Stimulated activated naive CD8-positive, alpha-beta T cell treated with anti-CD3 and anti-CD28 coated beads, Interleukin-15, Interleukin-2, amounts not matched to agents 100 U/mL and 50 U/mL, for 24 hours (primary cell): ENCODE measurements around the gene TRIP13.
"Not testable (repeated sequence)": the region's sequence is repeated elsewhere in the genome, so short reads cannot be mapped to it uniquely, and the experiment has no call there.

Source experiments
- ATAC-seq: fragments of 150-1000 bp; cut with Tn5 transposase; one replicate; pipeline ENCODE4 v1.10.0; 2021
- DNase-seq: peaks from one replicate; pipeline ENCODE4 v3.0.0; 2021

Gene TRIP13

DNA sequence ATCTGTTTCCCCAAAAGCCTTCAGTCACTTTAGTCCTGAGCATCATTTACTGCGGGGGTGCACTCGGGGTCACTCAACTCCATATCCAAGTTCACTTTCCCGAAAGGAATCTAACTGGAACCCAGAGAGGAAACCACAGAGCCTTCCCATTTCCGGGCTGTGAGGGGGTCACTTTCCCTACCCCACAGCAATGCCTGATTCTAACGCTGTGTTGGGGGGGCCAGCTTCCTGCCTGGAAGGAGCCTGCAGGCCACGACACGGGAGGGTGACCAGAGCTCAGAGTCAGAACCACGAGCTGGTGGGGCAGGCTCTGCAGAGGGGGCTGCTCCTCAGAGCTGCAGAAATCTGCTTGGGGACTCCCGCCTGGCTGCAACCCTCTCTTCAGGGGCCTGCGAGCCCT lies 20.4 kb upstream of the TRIP13 start:
- ATAC-seq, result no peak
- no peak for DNase-seq

DNA sequence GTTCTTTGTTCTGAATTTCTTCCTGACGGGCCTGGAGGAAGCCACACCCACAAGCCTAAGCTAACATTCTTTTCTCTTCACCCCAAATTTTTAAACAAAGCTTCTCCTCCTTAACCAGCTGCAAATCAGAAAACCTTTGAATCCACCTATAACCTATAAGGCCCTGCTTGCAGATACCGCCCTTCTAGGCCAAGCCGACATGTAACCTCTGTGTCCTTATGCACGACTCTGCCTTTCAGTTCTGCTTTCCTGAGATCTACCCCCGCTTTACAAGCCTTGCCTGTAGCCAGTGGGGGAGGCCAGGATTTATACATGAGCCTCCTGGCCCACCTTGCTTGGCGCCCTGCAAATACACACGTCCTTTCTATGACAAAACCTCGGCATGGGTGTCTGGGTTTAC lies 19.4 kb upstream of the TRIP13 start:
- no peak for ATAC-seq
- DNase-seq, result no peak

DNA sequence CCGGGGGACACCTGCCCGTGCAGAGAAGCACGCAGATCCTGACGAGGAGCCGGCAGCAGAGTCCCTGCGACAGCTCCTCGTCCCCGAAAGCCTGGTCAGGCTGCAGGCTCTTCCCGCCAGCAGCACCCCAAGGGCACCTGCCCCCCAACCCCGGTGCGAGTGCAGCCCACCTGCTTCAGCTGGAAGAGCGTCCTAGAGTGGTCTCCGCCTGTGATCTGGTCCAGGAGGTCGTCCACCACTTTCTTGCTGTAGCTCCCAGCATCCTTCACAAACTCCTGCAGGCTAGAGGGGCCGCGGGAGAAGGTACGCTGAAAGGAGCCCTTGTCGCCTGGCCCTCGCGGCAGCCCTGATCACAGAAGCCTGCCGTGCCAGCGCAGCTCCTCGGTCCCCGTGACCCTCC lies 16.8 kb upstream of the TRIP13 start:
- DNase-seq, result no peak

DNA sequence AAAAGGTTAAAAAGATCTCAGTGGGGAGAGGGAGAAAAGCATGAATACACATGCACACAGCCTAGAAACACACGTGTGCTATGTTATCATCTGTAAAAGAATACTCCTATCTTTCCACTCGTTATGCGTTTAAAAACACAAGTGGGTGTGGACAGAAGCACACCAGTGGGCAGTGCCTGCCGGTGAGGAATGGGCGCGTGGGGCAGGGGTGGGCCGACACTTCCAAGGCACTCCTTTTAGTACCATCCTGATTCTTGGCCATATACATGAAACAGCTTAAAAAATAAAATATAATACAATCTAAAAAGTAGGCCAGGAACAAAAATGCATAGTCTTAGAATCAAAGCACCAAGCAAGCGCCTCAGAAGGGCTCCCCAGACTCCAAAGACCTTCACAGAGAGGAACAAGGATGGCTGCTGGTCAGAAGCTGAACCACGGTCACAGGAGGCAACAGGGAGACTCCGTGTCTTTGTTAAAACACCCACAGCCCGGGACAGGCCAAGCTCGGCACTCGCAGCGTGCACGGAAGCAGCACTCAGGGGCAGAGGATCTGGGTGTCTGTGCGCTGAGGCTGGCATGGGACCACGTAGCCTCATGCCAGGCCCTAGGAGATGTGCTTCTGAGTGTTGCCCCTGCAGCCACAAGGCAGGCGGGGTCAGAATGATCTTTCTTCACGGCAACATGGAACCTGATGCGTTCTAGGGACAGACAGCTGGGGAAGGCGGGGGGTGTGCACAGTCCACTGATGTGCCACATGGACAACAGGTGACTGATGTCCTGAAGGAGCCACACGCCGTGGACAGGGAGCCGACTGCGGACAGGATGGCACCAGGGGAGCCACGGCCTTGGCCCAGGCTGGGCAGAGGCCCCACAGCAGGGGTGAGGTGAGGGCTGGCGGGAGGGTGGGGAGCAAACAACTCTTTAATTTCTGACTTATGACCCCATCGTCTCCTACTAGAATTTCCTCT lies 16.0 kb upstream of the TRIP13 start:
- no peak for DNase-seq
- ATAC-seq, result no peak

More for the DNA sequence above, 16.8 kb upstream of the TRIP13 start:
- no peak for ATAC-seq

DNA sequence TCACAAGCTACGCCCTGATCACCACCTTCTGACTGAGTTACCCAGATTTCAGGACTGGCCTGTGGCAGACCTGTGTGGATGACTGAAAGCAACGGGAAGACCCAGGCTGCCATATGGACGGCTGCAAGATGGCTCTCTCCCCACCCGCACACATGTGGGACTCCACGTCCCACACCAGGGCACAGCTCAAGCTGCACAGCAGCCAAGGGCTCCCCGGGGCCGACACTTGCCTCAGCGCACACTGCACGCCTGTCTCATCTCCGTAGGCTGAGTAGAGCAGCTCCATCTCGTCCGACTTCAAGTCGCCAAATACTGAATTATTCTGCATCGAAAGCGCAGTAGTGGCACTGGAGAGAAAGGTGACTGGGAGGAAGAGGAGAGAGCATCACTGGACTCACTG lies 14.6 kb upstream of the TRIP13 start:
- no peak for ATAC-seq

DNA sequence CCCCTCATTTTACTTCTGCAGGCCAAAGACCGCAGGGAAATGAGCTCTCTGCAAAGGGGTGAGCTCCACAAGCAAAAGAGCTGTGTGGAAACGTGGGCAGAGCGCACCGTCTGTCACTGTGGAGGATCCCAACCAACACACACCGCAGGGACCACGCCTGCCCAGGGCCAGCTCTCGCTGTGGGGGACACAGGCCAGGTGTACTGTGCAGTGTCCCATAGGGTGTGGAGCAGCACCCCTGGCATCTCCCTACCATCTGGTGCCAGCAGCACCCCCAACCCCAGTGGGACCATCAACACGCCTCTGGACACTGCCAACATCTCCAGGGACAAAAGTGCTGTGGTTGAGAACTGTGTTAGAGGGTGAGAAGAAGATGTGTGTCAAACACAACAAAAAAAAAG lies 14.0 kb upstream of the TRIP13 start:
- DNase-seq, result not testable (repeated sequence)
- ATAC-seq, result peak; percentile 25

More for the DNA sequence above, 14.6 kb upstream of the TRIP13 start:
- DNase-seq, result no peak

DNA sequence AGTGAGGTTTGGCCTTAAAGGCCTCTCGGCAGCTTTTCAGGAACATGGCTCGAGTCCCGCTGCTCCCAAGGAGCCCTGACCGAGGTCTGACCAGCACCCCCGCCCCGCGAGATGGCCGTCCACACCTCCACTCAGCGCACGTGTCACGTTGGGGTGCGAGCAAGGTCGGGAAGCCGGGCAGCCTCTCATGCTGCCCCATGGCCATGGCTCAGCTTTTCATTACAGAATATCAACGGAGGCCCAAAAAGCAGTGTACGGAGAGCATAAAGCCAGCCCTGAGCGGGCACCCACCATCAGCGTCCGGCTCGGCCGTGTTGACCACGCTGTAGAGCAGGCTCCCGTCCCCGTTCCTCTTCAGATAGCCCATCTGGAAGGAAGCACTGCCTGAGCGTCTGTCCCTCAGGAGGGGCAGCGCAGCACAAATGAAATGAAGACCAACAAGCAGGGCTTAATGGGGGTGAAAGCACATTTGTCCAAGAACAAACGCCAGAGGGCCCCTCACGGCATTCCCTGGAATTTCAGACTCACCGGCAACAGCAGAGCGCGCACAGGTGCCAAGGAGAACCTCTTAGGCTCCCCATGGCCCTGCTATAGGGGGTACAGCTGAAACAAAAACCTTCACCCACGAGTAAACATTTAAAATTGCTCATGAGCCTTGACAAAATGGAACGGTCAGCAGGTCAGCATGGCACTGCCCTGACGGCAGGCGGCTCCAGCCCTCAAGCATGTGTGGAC lies 11.7 kb upstream of the TRIP13 start:
- ATAC-seq, result no peak
- no peak for DNase-seq

DNA sequence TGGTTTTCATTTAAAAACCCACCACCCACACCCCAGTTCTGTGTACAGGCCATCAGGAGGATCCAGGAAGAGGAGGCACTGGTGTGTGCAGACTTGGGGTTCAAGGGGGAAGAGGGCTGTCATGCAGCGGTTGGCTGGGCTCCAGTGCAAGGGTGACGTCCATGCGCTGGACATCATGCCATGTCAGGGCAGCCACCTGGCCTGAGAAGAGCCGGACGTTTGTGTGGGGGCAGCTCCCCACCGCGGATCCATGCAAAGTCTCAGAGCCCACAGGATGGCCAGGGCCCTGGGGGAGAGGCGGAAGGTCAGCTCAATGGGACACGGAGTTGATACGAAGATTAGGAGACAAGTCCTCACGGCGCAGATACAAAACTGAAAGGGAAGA lies 11.1 kb upstream of the TRIP13 start:
- DNase-seq, result no peak
- no peak for ATAC-seq

DNA sequence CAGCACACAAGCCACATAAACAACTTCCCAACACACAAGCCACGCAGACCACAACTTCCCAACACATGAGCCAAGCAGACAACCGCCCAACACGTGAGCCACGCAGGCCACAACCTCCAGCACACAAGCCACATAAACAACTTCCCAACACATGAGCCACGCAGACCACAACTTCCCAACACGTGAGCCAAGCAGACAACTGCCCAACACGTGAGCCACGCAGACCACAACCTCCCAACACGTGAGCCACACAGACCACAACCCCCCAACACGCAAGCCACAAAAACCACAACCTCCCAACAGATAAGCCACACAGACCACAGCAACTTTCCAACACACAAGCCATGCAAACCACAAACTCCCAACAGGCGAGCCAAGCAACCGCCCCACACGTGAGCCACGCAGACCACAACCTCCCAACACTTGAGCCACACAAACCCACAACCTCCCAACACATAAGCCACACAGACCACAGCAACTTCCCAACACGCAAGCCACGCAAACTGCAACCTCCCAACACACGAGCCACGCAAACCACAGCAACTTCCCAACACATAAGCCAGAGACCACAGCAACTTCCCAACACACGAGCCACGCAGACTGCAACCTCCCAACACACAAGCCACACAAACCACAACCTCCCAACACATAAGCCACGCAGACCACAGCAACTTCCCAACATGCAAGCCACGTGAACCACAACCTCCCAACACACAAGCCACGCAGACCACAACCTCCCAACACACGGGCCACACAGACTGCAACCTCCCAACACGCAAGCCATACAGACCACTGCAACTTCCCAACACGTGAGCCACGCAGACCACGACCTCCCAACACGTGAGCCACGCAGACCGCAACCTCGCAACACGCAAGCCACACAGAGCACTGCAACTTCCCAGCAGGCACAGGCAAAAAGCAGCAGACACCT lies 10.2 kb upstream of the TRIP13 start:
- ATAC-seq, result no peak

DNA sequence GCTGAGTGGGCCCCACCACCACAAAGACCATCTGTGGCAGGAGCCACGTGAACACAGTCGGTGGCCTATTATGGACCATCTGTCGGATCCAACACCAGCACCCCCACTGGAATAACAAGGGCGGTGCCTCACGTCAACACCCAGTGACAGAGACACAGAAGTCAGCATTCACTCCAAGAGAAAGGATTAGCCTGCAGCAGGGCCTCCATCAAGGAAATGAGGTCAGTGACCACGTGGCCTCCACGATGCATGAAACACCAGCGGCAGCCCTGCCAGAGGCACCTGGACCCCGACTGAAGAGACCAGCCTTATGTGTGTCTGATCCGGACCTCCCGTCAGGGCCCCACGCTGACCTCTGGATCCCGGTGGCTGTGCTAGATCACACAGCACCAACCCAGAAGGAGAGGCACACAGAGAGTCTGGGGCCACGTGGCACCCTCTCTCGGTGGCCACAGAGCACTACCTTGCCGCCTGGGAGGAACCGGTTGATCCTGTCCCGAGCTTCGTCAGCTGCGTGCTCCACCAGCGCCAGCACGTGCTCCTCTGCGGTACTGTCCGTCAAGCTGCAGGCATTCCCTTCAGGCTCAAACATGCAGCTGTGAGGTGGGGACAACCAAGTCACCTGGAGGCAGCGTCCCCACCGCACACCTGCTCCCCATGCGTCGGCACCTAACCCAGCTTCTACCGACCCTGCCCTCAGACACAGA lies 9.1 kb upstream of the TRIP13 start:
- ATAC-seq (no peak), DNase-seq (no peak)

More for the DNA sequence above, 10.2 kb upstream of the TRIP13 start:
- no peak for DNase-seq

DNA sequence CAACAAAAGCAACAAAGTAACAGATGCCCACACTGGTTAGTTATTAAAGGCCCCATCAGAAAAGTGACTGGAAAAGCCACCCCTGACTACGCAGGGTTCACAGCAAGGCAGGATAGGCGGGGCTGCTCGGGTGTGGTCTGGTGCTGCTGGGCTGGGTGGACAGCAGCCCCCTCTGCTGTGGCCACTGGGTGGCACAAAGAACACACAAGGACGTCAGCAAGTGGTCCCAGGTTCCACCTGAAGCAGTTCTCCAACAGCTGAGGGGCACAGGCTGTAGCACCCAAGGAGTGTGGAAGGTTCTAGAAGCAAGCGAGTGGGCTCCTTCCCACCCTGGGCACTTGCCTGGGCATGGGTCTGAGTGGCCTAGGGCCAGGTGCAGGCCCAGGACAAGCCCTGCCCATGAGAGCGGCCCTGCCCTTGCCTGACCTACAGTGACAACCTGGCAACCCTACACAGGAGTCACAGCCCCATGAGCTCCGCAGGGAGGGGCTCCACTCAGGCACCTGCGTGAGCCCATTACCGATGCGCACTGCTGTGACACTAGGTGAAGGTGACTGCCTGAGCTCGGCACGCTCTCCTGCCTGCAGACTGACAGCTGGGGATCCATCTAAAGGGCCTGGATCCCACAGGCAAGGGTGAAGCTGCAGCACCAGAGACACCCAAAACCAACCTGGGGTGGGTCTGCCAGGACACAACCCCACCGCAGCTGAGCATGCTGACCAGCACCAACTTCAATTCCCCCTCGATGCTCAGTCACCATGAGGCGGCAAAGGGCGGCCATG lies 8.1 kb upstream of the TRIP13 start:
- no peak for DNase-seq
- no peak for ATAC-seq

DNA sequence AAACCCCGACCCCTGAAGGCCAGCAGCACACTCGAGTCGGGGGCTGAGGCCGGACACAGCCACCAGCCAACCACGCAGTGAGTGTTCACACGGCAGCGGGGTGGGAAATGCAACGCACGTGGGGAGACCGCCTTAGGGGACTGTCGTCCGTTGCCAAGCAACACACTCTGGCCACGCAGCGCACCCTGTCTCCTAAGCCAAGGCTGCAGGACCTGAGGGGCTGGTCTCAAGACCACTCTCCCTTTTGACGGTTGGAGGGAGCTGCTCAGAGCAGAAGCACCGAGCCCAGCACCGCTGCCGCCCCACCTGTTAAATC lies 7.6 kb upstream of the TRIP13 start:
- DNase-seq, result no peak
- no peak for ATAC-seq

DNA sequence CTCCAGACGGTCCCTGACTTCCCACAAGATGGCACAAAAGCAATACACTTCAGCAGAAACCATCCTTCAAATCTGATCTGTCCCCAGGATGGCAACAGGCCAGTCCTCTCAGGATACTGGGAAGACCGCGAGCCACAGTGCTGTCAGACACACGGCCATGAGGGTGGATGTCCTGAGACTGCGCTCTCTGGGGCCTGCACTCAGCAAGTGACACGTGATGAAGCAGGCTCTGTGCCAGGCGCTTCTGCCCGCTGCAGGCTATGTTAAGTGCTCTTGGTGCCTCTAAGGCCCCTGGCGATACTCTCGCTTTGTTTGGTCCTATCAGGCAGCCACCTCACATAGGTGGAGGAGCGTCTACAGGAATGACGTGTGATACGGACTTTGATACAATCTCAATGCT lies 7.2 kb upstream of the TRIP13 start:
- ATAC-seq (no peak), DNase-seq (no peak)

DNA sequence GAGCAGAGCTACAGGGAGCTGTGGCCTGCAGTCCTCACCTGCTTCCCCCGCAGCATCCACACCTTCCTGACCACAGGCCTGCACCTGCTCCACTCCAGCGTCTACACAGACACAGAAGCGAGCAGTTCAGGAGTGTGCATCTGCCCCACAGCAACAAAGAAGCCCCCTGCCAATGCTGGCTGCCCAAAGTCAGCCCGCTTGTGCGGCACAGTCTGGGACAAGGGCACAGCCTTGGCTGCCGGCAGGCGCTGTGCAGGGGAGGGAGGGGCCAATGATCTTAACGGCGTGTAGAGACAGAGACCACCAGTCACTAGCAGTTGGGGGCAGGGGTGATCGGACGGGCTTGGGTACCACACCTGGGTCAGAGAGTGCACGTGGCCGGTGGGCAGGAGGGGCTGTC lies 6.6 kb upstream of the TRIP13 start:
- DNase-seq (no peak), ATAC-seq (no peak)

DNA sequence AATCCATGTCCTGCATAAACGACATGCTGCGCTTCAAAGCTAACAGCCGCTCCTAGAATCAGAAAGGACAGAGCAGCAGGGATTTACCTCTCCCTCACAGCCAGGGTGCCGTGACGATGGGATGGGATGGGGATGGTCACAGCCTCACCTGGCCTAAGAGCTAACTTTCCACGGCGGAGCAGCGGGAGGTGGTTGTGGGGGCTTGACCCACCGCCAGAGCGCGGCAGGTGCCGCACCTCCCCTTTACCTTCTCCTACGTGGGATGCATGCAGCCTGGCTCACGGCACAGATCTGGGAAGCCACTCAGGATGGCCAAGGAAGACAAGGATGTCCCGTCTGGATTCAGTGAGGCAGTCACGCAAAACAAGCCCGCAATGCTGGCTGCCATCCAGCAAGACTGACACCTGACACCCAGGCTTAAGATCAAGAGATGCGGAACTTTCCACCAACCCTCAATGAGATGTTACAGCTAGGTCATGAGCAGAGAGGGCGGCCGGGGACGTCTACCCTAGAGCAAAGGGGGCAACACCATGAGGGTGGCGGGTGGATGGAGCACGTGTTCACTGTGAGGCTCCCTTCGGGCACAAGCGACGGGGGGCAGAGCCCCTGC lies 5.9 kb upstream of the TRIP13 start:
- no peak for DNase-seq
- no peak for ATAC-seq

DNA sequence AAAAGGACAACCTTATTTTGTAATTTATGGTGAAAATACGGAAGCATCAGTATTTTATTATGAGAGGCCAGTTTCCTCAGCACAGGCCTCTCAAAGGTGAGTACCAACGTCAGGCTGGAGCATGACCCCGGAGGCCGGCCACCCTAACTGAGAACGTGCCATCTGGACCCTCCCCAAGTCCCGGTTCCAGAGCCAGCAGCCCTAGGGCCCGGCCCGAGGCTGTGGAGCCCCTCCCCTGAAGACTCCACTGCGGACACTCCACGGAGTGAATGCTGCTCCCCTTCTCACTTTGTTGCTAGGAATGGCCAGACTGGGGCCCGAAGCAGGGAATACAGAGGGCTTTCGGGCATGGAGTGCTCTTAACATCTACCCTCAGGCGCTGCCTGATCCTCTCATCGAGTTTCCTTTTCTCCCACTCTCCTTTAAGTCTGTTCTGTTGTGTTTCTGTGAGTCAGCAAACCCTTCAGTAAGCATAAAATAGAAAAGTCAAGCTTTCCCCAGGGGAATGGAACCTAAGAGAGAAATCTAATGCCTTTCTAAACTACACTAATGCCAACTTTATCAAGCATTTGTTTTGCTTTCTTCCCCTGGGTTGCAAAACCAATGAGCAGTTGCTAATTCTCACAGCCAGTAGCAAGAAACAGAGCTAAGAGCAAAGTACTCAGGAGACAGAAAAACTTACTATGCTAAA lies 4.6 kb upstream of the TRIP13 start:
- no peak for ATAC-seq
- DNase-seq, result no peak

DNA sequence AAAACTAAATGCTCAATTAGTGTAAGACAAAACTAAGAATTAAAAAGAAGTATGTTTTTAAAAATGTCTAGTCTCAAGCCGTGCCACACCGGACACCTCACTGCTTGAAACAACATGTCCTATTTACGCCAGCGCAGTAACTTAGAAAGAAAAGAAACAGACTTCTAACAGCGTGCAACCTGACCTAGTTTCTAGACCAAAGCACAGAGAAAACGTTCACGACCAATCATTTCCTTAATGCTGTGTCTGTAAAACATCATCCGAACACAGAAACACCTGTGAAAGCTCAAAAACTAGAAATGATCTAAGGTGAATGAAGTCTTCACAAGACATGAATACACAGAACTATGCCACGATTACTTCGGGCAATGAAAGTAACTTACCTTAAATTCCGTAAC lies 4.0 kb upstream of the TRIP13 start:
- ATAC-seq (no peak), DNase-seq (no peak)

DNA sequence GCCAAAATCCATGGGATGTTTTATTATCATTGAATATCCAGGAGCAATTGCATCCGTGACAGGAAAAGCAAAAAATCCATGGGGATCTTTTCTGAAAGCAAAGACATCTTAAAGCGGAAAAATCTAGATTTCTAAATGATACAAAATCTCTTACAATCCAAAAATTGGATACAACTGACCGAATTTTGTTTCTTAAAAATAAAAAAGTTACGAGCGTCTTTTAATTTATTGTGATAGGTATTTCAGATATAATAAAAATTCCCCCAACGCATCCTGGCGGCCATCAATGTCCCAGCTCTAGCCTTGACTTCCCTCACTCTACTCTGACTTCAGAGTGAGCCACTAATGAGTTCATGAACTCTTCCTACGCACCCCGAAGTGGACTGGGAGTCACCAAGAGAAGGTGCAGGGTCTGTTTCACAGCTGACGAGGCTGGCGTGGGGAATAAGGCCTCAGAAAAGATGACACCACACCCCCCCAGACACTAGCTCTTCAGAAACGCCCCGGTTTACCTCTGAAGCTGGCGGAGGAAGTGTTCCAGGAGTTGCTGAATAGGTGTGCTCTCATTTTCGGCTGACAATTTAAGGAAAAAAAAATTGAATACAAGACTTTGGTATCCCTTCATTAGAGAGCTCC lies 3.5 kb upstream of the TRIP13 start:
- no peak for DNase-seq
- ATAC-seq, result no peak

DNA sequence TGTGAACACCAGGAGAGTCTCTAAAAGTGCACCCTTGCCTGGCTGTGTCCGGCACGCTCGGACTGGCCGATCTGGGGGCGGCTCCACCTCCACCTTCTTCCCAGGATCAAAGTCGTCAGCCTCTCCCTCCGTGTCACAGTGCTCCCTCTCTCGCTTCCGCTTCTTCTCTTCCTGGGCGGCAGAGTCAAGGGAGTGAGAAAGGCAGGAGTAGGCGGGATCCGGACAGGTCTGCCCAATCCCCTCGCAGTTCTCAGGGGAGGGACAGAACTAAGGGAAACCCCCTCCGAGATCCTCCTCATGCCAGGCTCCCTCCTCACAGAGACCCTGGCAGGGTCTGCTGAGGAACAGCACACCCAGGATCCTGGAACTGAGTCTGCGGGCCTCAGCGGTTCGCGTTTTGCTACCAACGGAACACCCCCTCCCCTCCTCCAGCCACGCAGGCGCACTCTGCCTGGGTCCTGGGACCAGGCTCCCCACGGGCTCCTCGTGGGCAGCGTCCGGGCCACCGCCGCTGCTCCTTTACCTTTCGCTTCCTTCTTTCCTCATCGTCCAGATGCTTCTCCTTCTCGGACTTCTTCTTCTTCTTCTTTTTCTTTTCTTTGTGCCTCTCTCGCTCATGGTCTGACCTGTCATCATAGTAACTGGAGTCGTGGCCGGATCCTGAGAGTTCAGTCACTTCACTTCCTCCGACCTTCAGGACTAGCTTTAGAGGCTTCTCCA lies 1.4 kb upstream of the TRIP13 start:
- DNase-seq (no peak), ATAC-seq (no peak)
